ENCODE data around the gene NXF3. TPM values are rescaled to one million over a fixed set of nuclear protein-coding genes. Genes with fewer than 3 reads are reported as not detected.
"Not testable (repeated sequence)": the region's sequence is repeated elsewhere in the genome, so short reads cannot be mapped to it uniquely, and the experiment has no call there.

NXF3 gene
- total RNA-seq, 1 donor from 2014 or later, result not detected

GRCh38 chrX:103061486-103061885 is 31.5 kb downstream of the NXF3 start:
- Mint-ChIP-seq H3K36me3 (ENCODE audit: unreplicated experiment) (no peaks in the 10 kb centered on the region), H3K4me1 (ENCODE audit: unreplicated experiment) (peaks cover 5% of the 10 kb centered on the region), H3K4me3 (ENCODE audit: unreplicated experiment) (no peak overlapping the region), H3K27me3 (ENCODE audit: unreplicated experiment) (no peaks in the 10 kb centered on the region), H3K27ac (ENCODE audit: unreplicated experiment) (no peak overlapping the region), H3K9me3 (ENCODE audit: unreplicated experiment) (peaks cover 12% of the 10 kb centered on the region)
- no peak for DNase-seq (ENCODE audit: extremely low spot score, unreplicated experiment)
- TF ChIP-seq CTCF (IDR thresholded peaks at IDR 0.05), result no peak

- Mint-ChIP-seq H3K27ac (ENCODE audit: unreplicated experiment) (no peak overlapping the region), H3K9me3 (ENCODE audit: unreplicated experiment) (peaks cover 4% of the 10 kb centered on the region), H3K4me3 (ENCODE audit: unreplicated experiment) (no peak overlapping the region)
These were observed 36.0 kb downstream of the NXF3 start for GRCh38 chrX:103056902-103057301.

GRCh38 chrX:103052625-103053024 is 40.3 kb downstream of the NXF3 start:
- Mint-ChIP-seq H3K36me3 (ENCODE audit: unreplicated experiment) (no peaks in the 10 kb centered on the region), H3K27me3 (ENCODE audit: unreplicated experiment) (peaks cover 6% of the 10 kb centered on the region), H3K4me3 (ENCODE audit: unreplicated experiment) (no peak overlapping the region), H3K4me1 (ENCODE audit: unreplicated experiment) (no peaks in the 10 kb centered on the region), H3K27ac (ENCODE audit: unreplicated experiment) (no peak overlapping the region), H3K9me3 (ENCODE audit: unreplicated experiment) (peaks cover 14% of the 10 kb centered on the region)
- DNase-seq (ENCODE audit: extremely low spot score, unreplicated experiment), result no peak
- TF ChIP-seq CTCF (IDR thresholded peaks at IDR 0.05), result no peak

More at GRCh38 chrX:103056902-103057301, 36.0 kb downstream of the NXF3 start:
- Mint-ChIP-seq H3K27me3 (ENCODE audit: unreplicated experiment) (peaks cover 2% of the 10 kb centered on the region), H3K4me1 (ENCODE audit: unreplicated experiment) (no peaks in the 10 kb centered on the region), H3K36me3 (ENCODE audit: unreplicated experiment) (no peaks in the 10 kb centered on the region)
- no peak for DNase-seq (ENCODE audit: extremely low spot score, unreplicated experiment)
- no peak for TF ChIP-seq CTCF (IDR thresholded peaks at IDR 0.05)

GRCh38 chrX:103051260-103051789 is 41.6 kb downstream of the NXF3 start:
- DNase-seq (ENCODE audit: extremely low spot score, unreplicated experiment), result no peak
- H3K9me3 Mint-ChIP-seq (ENCODE audit: unreplicated experiment), result peaks cover 18% of the 10 kb centered on the region
- H3K36me3 Mint-ChIP-seq (ENCODE audit: unreplicated experiment), result no peaks in the 10 kb centered on the region
- no peak for TF ChIP-seq CTCF (IDR thresholded peaks at IDR 0.05)
- no peak overlapping the region for H3K4me3 Mint-ChIP-seq (ENCODE audit: unreplicated experiment)
- H3K27ac Mint-ChIP-seq (ENCODE audit: unreplicated experiment), result no peak overlapping the region
- no peaks in the 10 kb centered on the region for H3K4me1 Mint-ChIP-seq (ENCODE audit: unreplicated experiment)
- peaks cover 6% of the 10 kb centered on the region for H3K27me3 Mint-ChIP-seq (ENCODE audit: unreplicated experiment)

- DNase-seq (ENCODE audit: extremely low spot score, unreplicated experiment); H3K4me3 Mint-ChIP-seq (ENCODE audit: unreplicated experiment); H3K9me3 Mint-ChIP-seq (ENCODE audit: unreplicated experiment); H3K27me3 Mint-ChIP-seq (ENCODE audit: unreplicated experiment); H3K27ac Mint-ChIP-seq (ENCODE audit: unreplicated experiment); H3K4me1 Mint-ChIP-seq (ENCODE audit: unreplicated experiment); H3K36me3 Mint-ChIP-seq (ENCODE audit: unreplicated experiment): not testable (repeated sequence)
These were observed 59.6 kb downstream of the NXF3 start for GRCh38 chrX:103033371-103033770.

Other genes starting within 250 kb of the NXF3 start
- 0.81 and 1.3 TPM in 2 replicates for gene RAB40AL, start 155.9 kb downstream of the NXF3 start, total RNA-seq
- gene BEX1, start 29.0 kb downstream of the NXF3 start, total RNA-seq, result 9.3 and 10.7 TPM in 2 replicates
- 50.9 and 51.9 TPM in 2 replicates for gene BEX4, start 122.0 kb upstream of the NXF3 start, total RNA-seq
- gene TCEAL8, start 162.0 kb upstream of the NXF3 start, total RNA-seq, result 86.2 and 88.2 TPM in 2 replicates
- gene TCEAL5, start 183.6 kb upstream of the NXF3 start, total RNA-seq, result not detected in 2 replicates
- gene BEX2, start 217.8 kb upstream of the NXF3 start, total RNA-seq, result 4.0 and 4.1 TPM in 2 replicates
- gene TCEAL7, start 237.1 kb upstream of the NXF3 start, total RNA-seq, result 13.4 and 14.7 TPM in 2 replicates